Measurements from ENCODE around the gene PCCA. TPM values are rescaled to one million over a fixed set of nuclear protein-coding genes. Genes with fewer than 3 reads are reported as not detected.
"Not testable (repeated sequence)": the region's sequence is repeated elsewhere in the genome, so short reads cannot be mapped to it uniquely, and the experiment has no call there.

The PCCA gene
- total RNA-seq, 1 donor from 2014 or later = 7.7 TPM

DNA sequence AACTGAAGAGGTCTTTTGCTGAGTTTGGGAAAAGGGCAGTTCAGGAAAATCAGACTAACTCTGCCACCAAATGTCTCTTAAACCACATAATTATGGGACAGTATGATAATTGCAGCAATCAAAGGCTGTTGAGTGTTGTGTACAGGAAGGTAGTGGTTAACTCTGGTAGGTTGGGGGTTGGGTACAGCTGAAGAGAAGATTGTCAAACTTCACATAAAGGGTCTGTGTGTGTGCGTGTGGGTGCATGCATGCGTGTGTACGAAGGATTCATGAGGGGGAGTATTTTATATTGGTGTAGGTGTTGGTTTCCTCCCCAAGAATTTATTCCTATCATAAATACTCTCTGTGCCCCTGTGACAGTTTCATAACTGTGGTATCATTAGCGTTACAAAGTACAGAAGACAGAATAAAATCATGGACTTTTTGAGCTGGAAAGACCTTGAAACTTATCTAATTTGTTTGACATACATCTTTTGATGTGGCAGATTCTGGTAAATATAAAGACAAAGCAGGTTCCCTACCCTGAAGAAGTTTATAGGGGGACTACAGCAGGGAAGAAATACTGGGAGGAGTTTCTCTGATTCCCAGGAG lies 94.1 kb downstream of the PCCA start:
- intact Hi-C loops (cut with micrococcal nuclease) = no loop called here

DNA sequence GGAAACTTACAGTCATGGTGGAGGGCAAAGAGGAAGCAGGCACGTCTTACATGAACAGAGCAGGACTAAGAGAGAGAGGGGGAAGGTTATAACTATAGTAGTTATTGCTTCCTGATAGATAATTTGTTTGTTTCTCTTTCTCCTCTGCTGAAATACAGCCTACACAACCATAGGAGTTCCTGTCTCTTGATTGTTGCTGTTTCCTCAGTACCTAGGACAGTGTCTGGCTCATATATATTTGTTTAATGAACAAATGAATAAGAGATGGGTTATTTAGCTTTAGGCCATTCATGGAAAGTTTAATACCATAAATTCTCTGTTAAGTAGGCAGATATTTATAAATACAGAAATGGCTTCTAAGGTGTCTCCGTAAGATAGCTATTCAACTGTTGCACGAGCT lies 95.2 kb downstream of the PCCA start:
- intact Hi-C loops (cut with micrococcal nuclease) = no loop called here

- intact Hi-C loops (cut with micrococcal nuclease) = no loop called here
Measured at GRCh38 chr13:100195568-100195967, 106.7 kb downstream of the PCCA start.

- intact Hi-C loops (cut with micrococcal nuclease) = no loop called here
Measured at GRCh38 chr13:100196375-100196774, 107.5 kb downstream of the PCCA start.

GRCh38 chr13:100197116-100197515 lies 108.2 kb downstream of the PCCA start:
- intact Hi-C loops (cut with micrococcal nuclease) = no loop called here

DNA sequence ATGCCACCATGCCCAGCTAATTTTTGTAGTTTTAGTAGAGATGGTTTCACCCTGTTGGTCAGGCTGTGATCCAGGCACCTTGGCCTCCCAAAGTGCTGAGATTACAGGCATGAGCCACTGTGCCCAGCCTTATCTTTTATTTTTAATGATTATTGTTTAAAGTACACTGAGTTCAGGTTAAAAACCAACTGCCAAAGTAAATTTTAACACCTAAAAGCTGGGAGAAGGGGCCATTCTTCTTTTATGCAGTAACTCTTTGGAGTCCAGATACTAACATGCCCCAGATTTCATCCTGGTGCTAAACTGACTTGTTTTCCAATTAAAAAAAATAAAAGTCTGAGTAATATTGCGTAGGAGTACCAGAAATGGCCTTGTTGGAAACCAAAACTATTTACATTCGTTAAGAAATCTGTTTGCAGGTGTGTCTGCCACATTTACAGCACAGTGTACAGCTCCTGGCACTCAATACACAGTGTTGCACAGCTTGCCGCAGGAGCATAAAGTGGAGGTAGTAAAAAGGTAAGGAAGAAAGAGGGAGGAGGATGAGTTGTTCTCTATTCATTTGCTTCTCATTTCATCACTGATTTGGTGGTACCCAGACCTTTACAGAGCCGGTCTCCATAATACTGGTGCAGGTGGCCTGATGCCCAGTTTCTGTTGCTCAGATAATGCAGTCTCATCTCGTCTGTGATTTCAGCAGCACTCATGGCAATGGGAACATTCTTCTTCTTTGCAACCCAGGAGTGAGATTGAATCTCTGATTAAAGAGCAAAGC lies 108.9 kb downstream of the PCCA start:
- intact Hi-C loops (cut with micrococcal nuclease) = no loop called here

DNA sequence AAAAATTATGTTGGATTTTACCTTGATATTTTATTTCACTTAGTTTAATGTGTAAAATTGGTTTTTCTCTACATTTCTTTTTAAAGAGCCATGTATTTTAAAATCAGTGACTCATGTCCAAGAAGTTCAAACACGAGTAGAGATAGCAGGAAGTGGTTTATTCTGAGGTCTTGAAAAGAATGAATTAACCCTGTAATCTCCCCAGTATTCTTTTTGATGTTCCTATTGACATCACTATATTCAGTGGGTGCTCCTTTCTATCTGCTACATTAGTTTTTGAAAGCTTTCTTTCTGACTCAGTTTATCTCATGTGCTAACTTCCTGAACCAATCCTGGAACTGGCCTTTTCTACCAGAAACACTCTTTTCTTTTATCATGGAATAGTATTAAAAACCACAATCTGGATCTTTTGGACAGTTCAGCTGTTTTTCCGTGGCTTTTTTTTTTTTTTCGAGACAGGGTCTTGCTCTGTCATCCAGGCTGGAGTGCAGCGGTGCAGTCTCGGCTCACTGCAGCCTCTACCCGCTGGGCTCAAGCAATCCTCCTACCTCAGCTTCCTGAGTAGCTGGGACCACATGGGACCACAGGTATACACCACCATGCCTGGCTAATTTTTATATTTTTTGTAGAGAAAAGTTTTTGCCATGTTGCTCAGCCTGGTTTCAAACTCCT lies 114.9 kb downstream of the PCCA start:
- intact Hi-C loops (cut with micrococcal nuclease) = loop anchor here (5.0 kb wide), 1 partner anchor 117 kb away; the partner anchor contains the start of gene PCCA

DNA sequence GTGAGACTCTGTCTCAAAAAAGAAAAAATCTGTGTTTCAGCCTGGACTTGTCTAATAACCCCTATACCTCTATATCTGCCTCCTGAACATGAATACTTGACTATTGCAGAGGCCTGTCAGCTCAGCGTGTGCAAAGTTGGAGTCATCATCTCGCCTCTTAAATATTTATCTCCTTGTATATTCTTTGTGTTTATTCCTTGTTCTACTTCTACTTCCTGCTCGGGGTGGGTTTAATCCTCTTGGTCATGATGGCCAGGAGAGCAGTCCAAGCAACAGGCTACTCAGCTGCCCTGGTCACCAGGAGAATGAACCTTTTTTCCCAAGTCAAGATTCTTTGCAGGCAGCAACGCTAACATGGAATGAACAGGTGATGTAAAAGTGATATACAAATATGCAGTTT lies 119.1 kb downstream of the PCCA start:
- intact Hi-C loops (cut with micrococcal nuclease) = no loop called here

GRCh38 chr13:100208626-100209025 lies 119.7 kb downstream of the PCCA start:
- intact Hi-C loops (cut with micrococcal nuclease) = no loop called here

DNA sequence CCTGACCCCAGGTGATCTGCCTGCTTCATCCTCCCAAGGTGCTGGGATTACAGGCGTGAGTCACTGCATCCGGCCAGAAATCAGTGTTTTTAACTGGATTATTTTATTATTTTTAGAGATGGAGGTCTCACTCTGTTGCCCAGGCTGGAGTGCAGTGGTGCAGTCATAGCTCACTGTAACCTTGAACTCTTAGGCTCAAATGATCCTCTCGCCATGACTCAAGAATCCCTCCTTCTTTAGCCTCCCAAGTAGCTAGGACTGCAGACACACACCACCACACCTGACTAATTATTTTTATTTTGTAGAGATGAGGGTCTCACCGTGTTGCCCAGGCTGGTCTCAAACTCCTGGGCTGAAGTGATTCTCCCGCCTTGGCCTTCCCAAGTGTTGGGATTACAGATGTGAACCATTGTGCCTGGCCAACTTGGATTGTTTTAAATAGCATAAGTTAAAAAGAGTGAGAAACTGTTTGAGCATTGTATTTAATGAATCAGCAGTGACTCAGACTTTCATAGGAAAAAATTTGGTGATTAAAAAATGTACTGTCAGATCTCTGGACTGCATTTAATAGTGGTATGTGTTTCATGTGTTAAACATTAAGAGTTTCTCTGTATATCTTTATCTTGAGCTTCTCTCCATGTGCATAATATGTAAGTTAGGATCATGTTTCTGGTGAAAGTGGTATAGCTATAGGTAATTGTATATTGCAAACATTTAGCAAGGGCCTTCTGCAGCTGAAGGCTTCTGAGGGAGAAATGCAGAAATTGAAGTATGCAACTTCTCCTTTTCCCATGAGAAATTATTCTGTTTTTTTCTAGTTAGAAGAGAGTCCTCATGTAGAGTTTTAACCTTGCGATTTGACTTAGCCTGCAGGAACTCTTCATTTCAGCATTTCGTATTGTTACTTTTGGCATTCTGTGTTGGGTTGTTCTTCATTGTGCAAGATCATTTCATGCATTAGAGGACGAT lies 121.2 kb downstream of the PCCA start:
- intact Hi-C loops (cut with micrococcal nuclease) = no loop called here

GRCh38 chr13:100211016-100211710 lies 122.3 kb downstream of the PCCA start:
- intact Hi-C loops (cut with micrococcal nuclease) = no loop called here

DNA sequence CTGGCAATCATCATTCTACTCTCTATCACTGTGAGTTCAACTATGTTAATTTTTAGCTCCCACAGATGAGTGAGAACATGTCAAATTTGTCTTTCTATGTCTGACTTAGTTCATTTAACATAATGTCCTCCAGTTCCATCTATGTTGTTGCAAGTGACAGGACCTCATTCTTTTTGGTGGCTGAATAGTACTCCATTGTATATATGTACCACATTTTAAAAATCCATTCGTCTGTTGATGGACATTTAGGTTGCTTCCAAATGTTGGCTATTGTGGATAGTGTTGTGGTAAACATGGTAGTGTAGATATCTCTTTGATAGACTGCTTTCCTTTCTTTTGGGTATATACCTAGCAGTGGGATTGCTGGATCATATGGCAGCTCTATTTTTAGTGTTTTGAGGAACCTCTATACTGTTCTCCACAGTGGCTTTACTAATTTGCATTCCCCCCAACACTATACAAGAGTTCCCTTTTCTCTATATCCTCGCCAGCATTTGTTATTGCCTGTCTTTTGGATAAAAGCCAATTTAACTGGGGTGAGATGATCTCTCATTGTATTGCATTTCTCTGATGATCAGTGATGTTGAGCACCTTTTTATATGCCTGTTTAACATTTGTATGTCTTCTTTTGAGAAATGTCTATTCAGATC lies 124.1 kb downstream of the PCCA start:
- intact Hi-C loops (cut with micrococcal nuclease) = no loop called here

GRCh38 chr13:100213576-100213975 lies 124.7 kb downstream of the PCCA start:
- intact Hi-C loops (cut with micrococcal nuclease) = no loop called here

GRCh38 chr13:100214886-100215285 lies 126.0 kb downstream of the PCCA start:
- intact Hi-C loops (cut with micrococcal nuclease) = no loop called here

- intact Hi-C loops (cut with micrococcal nuclease) = no loop called here
Measured at GRCh38 chr13:100221166-100221565, 132.3 kb downstream of the PCCA start.

DNA sequence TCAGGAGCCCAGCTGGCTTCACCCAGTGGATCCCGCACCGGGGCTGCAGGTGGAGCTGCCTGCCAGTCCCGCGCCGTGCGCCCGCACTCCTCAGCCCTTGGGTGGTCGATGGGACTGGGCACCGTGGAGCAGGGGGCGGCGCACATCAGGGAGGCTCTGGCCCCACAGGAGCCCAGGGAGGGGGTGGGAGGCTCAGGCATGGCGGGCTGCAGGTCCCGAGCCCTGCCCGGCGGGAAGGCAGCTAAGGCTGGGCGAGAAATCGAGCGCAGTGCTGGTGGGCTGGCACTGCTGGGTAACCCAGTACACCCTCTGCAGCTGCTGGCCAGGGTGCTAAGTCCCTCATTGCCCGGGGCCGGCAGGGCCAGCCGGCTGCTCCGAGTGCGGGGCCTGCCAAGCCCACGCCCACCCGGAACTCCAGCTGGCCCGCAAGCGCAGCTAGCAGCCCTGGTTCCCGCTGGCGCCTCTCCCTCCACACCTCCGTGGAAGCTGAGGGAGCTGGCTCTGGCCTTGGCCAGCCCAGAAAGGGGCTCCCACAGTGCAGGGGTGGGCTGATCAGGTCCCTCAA lies 135.2 kb downstream of the PCCA start:
- intact Hi-C loops (cut with micrococcal nuclease) = not testable (repeated sequence)

DNA sequence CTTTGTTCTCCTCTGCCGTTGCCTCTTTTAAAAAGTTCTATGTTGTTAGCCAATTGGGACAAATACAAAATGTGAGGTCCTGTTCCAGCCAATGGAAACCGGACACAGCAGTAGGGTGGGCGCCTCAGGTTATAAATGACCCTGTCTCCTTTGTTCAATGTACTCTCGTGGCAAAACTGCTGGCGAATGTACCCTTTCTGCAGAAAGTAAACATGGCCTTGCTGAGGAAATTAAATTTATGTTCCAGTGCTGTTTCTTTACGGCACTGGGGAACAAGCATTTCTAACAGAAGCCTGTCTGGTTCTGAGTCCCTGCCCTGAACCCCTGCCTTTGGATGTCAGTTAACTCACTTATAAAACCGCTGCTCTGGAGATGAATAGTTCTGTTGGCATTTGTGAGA lies 140.7 kb downstream of the PCCA start:
- intact Hi-C loops (cut with micrococcal nuclease) = no loop called here

- intact Hi-C loops (cut with micrococcal nuclease) = no loop called here
Measured at GRCh38 chr13:100230769-100231149, 141.9 kb downstream of the PCCA start.

GRCh38 chr13:100231176-100231575 lies 142.3 kb downstream of the PCCA start:
- intact Hi-C loops (cut with micrococcal nuclease) = no loop called here

DNA sequence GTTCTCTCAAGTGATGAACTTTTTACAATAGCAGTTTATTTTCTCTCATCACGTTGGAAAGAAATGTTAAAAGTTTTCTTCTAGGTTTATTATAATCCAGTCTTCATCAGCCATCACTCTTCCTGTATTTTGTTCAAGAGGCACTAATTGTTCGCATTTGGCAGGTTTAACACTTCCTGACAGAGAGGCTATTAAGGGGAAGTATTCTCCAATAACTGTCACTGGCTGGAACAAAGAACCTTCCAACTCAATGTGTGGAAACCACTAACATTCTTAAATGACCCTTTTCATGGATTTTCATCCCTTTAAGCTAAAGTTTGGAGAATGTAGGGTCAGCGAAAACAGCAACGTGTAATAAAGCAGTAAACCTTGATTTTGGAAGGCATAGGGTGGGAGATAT lies 145.1 kb downstream of the PCCA start:
- intact Hi-C loops (cut with micrococcal nuclease) = loop anchor here (2.0 kb wide), 1 partner anchor 235 kb away; no protein-coding TSS in a partner anchor

Data from T-helper 2 cell treated with Interferon-gamma antibody and Interleukin-4, amounts not matched to agents 100 ng/mL and 5 ng/mL, for 36 hours (primary cell).